Stimulated activated CD8-positive, alpha-beta memory T cell treated with anti-CD3 and anti-CD28 coated beads, Interleukin-7, amount 100 ng/mL, for 48 hours (primary cell): Measurements from ENCODE around the gene USP30.

Experiments used
- DNase-seq, 2 donors: peaks; one replicate each; pipeline ENCODE4 v3.0.0-alpha.2; 2020; ENCODE audit warnings: low read depth in 1 of 2; ENCODE audit errors: extremely low read depth in 1 of 2

The USP30 gene

GRCh38 chr12:109097140-109097434 is 44.7 kb downstream of the USP30 start:
- DNase-seq = no peak

- peak; percentile 86 to 93 for DNase-seq
These were observed 45.2 kb downstream of the USP30 start, which contains the start of gene UNG for GRCh38 chr12:109097435-109098182. UNG (plus strand) TSS chr12:109097597; CDS start chr12:109097680, 83 bp downstream.

- DNase-seq = no peak
These were observed 45.8 kb downstream of the USP30 start for GRCh38 chr12:109098183-109098604.

GRCh38 chr12:109098651-109099050 is 46.3 kb downstream of the USP30 start:
- no peak for DNase-seq

GRCh38 chr12:109099431-109100020 is 47.1 kb downstream of the USP30 start:
- no peak for DNase-seq

GRCh38 chr12:109100741-109101140 is 48.4 kb downstream of the USP30 start:
- DNase-seq = no peak

GRCh38 chr12:109102491-109102890 is 50.1 kb downstream of the USP30 start:
- DNase-seq = no peak

GRCh38 chr12:109105176-109105575 is 52.8 kb downstream of the USP30 start:
- no peak for DNase-seq

GRCh38 chr12:109109746-109110350 is 57.5 kb downstream of the USP30 start:
- no peak for DNase-seq

- peak in 1 of 2 donors; percentile 44 for DNase-seq
These were observed 58.7 kb downstream of the USP30 start for GRCh38 chr12:109110988-109111495.

- no peak for DNase-seq
These were observed 60.5 kb downstream of the USP30 start for GRCh38 chr12:109112720-109113465.

GRCh38 chr12:109113661-109114321 is 61.4 kb downstream of the USP30 start:
- no peak for DNase-seq

GRCh38 chr12:109114644-109115043 is 62.3 kb downstream of the USP30 start:
- DNase-seq = no peak

GRCh38 chr12:109115404-109115757 is 63.0 kb downstream of the USP30 start:
- no peak for DNase-seq

GRCh38 chr12:109115758-109116610 is 63.6 kb downstream of the USP30 start, which contains the start of gene ACACB:
ACACB (plus strand) TSS chr12:109116587; CDS start chr12:109139406, 22,819 bp downstream.
- DNase-seq = no peak

- DNase-seq = no peak
These were observed 64.2 kb downstream of the USP30 start for GRCh38 chr12:109116611-109116949.

- no peak for DNase-seq
These were observed 67.7 kb downstream of the USP30 start for GRCh38 chr12:109120095-109120494.

- DNase-seq = no peak
These were observed 68.2 kb downstream of the USP30 start for GRCh38 chr12:109120557-109120956.

GRCh38 chr12:109121346-109121880 is 69.0 kb downstream of the USP30 start:
- DNase-seq = no peak
